OCI-M2 (cell line): ENCODE data around the gene UGT2B28.
"Not testable (repeated sequence)": the region's sequence is repeated elsewhere in the genome, so short reads cannot be mapped to it uniquely, and the experiment has no call there.

Source experiments
- DNase-seq: peaks from one replicate; lab custom pipeline; 2025; ENCODE audit not compliant: unreplicated experiment; lab: John Stamatoyannopoulos, UW

UGT2B28 gene

GRCh38 chr4:69280081-69280480 lies at the start of gene UGT2B28:
UGT2B28 (plus strand) TSS chr4:69280475; CDS start chr4:69280501, 26 bp downstream.
- DNase-seq = not testable (repeated sequence)

- no peak for DNase-seq
These were observed 41.2 kb upstream of the UGT2B28 start for GRCh38 chr4:69239092-69239491.

GRCh38 chr4:69239557-69240168 lies 40.6 kb upstream of the UGT2B28 start:
- peak; percentile 74 for DNase-seq

GRCh38 chr4:69240787-69241186 lies 39.5 kb upstream of the UGT2B28 start:
- DNase-seq = not testable (repeated sequence)

GRCh38 chr4:69241746-69242145 lies 38.5 kb upstream of the UGT2B28 start:
- DNase-seq = not testable (repeated sequence)

GRCh38 chr4:69242562-69243240 lies 37.6 kb upstream of the UGT2B28 start:
- not testable (repeated sequence) for DNase-seq

- not testable (repeated sequence) for DNase-seq
These were observed 29.4 kb upstream of the UGT2B28 start for GRCh38 chr4:69250884-69251283.

- DNase-seq = not testable (repeated sequence)
These were observed 27.0 kb upstream of the UGT2B28 start for GRCh38 chr4:69253147-69253772.

- DNase-seq = not testable (repeated sequence)
These were observed 11.7 kb upstream of the UGT2B28 start for GRCh38 chr4:69268612-69269011.

GRCh38 chr4:69296356-69296755 lies 16.1 kb downstream of the UGT2B28 start:
- DNase-seq = not testable (repeated sequence)

GRCh38 chr4:69308426-69309033 lies 28.3 kb downstream of the UGT2B28 start:
- DNase-seq = not testable (repeated sequence)

- peak; percentile 81 for DNase-seq
These were observed 29.3 kb downstream of the UGT2B28 start for GRCh38 chr4:69309549-69310076.

- not testable (repeated sequence) for DNase-seq
These were observed 30.0 kb downstream of the UGT2B28 start for GRCh38 chr4:69310262-69310661.

GRCh38 chr4:69317669-69318298 lies 37.5 kb downstream of the UGT2B28 start:
- peak; percentile 20 for DNase-seq

GRCh38 chr4:69321153-69321729 lies 41.0 kb downstream of the UGT2B28 start:
- no peak for DNase-seq

GRCh38 chr4:69322055-69322454 lies 41.8 kb downstream of the UGT2B28 start:
- no peak for DNase-seq

GRCh38 chr4:69323284-69323683 lies 43.0 kb downstream of the UGT2B28 start:
- DNase-seq = no peak

- DNase-seq = no peak
These were observed 50.2 kb downstream of the UGT2B28 start for GRCh38 chr4:69330345-69331047.

GRCh38 chr4:69331304-69331703 lies 51.0 kb downstream of the UGT2B28 start:
- not testable (repeated sequence) for DNase-seq

- DNase-seq = not testable (repeated sequence)
These were observed 55.2 kb downstream of the UGT2B28 start for GRCh38 chr4:69335485-69335884.
